ENCODE results near the gene KCTD2.
"Not testable (repeated sequence)": the region's sequence is repeated elsewhere in the genome, so short reads cannot be mapped to it uniquely, and the experiment has no call there.

KCTD2 gene, protein sequence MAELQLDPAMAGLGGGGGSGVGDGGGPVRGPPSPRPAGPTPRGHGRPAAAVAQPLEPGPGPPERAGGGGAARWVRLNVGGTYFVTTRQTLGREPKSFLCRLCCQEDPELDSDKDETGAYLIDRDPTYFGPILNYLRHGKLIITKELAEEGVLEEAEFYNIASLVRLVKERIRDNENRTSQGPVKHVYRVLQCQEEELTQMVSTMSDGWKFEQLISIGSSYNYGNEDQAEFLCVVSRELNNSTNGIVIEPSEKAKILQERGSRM

DNA sequence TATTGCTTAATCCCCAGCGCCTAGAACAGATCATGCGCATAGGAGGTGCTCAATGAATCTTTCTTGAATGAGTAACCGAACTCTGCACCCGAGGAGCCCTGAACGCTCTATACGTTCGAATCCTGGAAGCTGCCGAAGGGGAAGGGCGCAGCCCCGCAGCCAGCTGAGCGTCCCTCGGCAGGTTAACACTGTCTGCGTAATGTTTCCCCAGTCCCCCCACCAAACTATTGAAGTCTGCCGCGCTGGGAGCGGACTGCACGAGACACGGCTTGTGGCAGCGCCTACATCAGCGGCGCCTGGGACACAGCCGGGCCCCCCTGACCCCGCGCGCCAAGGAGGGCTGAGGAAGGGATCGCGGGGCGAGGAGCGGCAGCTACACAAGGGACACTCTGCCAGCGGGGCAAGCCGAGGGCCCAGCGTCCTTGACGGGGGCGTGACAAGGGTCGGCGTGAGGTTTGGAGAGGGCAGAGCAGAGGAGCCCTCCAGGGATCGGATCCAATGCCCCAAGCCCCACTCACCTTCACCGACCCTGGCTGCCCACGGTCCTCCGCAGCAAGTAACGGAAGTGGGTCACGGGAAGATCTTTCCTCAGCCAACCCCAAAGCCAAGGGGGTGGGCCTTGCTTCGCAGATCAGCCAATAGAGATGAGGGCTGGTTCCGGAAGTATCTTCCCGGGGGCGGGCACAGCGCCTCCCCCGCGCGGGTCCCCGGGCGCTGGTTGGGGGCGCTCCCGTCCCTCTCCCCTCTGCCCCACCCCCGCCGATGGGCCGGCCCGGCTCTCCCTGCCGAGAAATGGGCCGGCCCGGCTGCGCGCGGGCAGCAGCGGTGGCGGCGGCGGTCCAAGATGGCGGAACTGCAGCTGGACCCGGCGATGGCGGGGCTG is at the start of gene KCTD2, which contains the start of gene ATP5PD:
Gene KCTD2 (plus strand): TSS at position 819 of the 883 bp plus-strand sequence. CDS start 26 bp downstream, at position 845.
Gene ATP5PD (minus strand): TSS at position 563 of the 883 bp plus-strand sequence. CDS start 4,319 bp downstream, outside the sequence.
- peak; percentile 89 to 92 for DNase-seq (ENCODE audit: low read depth in 2 of 2)

DNA sequence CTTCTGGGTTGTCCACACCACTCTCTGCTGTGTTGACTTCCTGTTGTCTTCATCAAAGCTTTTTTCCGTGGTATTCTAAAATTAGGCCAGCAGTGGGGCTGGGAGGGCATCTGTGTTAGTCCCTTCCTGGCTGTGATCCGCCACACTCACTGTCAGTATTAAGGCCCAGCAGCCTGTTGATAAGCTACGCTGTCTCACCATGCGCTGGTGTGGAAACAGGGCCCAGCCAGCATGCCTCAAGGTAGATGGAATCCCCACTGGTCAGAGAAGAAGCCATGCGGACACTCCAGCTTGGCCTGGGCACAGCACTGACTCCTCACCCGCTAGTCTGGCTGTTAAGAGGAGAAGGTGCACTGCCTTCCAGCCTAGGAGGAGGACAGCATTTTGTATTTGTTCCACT is 48.2 kb upstream of the KCTD2 start:
- DNase-seq (ENCODE audit: low read depth in 2 of 2): no peak

DNA sequence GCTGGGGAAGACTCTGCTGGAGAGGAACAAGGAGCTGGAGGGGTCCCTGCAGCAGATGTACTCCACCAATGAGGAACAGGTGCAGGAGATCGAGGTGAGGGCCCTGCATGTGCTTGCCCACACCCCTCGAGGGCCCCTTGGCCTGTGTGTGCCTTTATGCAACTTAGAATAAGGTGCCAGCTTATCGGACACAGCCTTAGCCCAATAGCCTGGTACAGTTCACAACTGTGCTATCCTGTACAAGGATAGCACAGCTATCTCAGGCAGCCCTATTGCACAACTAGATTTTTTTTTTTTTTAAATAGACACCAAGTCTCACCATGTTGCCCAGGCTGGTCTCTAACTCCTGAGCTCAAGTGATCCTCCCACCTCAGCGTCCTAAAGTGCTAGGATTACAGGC is 47.5 kb upstream of the KCTD2 start:
- DNase-seq (ENCODE audit: low read depth in 2 of 2): no peak

DNA sequence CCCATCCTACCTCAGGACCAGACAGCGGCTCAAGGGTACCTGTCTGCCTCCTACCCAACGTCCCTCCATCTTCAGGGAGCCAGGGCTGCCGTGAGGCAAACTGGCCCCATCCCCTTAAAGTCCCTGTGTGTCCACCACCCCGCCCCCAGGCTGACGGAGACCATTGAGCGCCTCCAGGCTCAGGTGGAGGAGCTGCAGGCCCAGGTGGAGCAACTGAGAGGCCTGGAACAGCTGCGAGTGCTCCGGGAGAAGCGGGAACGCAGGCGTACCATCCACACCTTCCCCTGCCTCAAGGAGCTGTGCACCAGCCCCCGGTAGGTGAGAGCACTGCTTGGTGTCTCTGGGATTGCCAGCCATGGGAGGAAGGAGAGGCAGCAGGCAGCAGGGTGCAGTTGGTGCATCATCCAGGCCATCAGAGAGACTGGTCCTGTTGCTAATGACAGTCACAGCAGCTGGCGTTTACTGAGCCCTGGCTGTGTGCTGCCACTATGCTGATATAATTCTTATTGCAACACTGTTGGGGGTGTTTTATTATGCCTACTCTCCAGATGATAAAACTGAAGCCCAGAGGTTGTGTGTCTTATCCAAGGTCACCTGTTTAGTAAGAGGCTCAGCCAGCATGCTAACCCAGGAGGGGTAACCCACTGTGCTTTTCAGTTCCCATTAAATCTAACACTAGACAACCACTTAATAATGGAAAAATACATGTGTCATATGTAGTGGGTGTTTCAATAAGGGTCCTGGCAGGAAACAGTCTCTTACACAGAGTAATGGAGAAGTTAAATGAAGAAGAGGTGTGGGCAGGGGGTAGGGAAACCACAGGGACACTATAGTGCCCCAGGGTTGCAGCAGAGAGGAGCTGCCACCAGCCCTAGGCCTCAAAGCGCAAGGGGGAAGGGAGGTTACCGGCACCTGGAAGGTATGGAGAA is 44.8 kb upstream of the KCTD2 start:
- DNase-seq (ENCODE audit: low read depth in 2 of 2): no peak

DNA sequence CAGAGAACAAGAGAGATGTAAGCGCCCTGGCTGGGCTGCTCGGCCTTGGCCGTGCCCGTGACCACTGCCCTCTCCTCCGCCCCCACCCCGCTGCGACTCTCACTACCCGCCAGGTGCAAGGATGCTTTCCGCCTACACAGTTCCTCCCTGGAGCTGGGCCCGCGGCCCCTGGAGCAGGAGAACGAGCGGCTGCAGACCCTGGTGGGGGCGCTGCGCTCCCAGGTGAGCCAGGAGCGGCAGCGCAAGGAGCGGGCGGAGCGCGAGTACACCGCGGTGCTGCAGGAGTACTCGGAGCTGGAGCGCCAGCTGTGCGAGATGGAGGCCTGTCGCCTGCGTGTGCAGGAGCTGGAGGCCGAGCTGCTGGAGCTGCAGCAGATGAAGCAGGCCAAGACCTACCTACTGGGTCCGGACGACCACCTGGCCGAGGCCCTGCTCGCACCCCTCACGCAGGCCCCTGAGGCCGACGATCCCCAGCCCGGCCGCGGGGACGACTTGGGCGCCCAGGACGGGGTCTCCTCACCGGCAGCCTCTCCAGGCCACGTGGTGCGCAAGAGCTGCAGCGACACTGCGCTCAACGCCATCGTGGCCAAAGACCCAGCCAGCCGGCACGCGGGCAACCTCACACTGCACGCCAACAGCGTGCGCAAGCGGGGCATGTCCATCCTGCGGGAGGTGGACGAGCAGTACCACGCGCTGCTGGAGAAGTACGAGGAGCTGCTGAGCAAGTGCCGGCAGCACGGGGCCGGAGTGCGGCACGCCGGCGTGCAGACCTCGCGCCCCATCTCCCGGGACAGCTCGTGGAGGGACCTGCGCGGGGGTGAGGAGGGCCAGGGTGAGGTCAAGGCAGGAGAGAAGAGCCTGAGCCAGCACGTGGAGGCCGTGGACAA is 43.7 kb upstream of the KCTD2 start:
- no peak for DNase-seq (ENCODE audit: low read depth in 2 of 2)

DNA sequence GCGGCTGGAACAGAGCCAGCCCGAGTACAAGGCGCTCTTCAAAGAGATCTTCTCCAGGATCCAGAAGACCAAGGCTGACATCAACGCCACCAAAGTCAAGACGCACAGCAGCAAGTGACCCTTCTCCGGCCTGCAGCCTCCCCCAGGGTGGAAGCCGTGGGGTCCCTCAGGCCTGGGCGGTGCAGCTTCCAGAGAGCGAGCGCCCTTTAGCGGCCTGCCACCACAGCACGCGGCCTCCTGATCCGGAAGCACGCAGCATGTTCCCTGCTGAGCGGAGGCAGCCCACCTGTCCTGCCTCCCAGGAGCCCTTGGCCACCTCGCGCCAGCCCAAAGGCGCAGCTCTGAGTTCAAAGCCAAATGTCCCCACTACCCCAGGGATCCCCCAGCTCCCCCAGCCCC is 43.1 kb upstream of the KCTD2 start:
- DNase-seq (ENCODE audit: low read depth in 2 of 2): no peak

DNA sequence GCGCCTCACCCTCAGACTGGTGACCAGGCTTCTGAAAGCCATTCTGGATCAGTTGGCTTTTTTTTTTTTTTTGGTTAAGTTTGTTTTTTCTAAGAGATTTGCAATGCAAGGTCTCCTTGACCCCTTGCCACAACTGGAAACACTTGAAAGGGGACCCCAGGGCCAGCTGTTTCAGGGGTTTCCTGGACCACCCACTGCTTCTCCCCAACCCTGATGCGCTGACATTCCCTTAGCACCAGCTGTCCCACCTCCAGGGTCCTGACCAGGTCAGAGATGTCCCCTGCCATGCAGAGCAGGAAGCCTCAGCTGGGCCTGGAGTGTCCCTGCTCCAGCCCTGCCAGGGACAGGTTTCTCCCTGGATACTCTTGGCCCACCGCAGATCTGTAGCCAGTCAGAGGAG is 42.7 kb upstream of the KCTD2 start:
- no peak for DNase-seq (ENCODE audit: low read depth in 2 of 2)

DNA sequence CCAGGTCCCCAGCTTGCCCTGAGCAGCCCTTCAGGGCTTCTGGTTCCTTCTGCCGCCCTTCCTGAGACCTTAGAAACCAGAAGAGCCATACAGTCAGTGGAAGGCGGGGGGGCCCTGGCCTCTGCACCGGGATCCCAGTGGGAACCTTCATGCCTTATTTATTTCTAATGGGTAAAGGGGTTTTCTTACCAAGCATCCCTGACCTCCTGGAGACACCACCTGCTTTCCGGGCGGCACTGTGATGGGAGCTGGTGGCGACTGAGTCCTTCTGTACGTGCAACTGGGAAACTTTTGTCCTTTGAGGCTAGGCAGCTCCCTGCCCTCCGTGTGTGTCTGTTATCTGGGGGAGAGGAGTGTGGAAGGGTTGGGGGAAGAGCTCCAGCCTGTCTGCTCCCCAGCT is 41.7 kb upstream of the KCTD2 start:
- no peak for DNase-seq (ENCODE audit: low read depth in 2 of 2)

DNA sequence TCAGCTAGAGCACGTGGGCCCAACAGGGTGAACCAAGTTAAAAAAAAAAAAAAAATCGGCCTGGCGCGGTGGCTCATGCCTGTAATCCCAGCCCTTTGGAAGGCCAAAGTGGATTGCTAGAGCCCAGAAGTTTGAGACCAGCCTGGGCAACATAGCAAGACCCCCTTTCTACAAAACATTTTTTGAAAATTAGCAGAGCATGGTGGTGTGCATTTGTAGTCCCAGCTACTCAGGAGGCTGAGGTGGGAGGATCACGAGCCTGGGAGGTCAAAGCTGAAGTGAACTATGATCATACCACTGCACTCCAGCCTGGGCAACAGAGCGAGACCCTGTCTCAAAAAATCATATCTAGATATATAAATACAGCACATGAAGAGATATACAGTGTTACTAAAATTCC is 40.9 kb upstream of the KCTD2 start:
- not testable (repeated sequence) for DNase-seq (ENCODE audit: low read depth in 2 of 2)

DNA sequence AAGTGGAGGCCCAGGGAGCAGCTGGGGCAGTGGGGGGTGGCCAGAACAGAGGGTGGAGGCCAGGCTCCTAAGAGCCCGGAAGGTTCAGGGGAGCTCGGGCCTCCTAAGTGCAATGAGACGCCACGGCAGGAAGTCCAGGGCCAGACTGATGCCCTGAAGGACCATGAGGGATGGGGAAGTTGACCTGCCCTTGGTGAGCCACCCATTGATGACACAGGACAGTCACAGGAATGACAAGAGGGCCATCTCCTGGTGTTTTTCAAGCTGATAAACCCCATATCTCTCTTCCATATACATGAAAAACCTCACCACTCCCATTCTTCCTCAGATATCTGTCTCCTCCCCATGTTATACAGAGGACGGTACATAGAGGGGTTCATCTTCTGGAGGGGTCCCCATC is 40.4 kb upstream of the KCTD2 start:
- no peak for DNase-seq (ENCODE audit: low read depth in 2 of 2)

DNA sequence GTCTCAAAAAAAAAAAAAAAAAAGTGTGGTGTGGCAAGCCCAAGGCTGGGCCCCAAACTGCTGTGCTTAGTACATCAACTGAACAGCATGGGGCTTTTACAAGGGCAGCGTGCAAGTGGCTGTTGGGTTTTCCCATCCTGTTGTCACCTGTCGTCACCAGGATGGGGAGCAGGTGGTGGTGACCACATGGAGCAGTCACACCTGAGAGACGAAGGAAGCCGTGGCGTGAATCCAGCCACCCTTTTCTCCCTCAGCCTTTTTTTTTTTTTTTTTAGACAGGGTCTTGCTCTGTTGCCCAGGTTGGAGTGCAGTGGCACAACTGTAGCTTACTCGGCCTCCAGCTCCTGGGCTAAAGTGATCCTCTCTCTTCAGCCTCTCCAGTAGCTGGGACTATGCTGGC is 38.7 kb upstream of the KCTD2 start:
- DNase-seq (ENCODE audit: low read depth in 2 of 2): no peak

DNA sequence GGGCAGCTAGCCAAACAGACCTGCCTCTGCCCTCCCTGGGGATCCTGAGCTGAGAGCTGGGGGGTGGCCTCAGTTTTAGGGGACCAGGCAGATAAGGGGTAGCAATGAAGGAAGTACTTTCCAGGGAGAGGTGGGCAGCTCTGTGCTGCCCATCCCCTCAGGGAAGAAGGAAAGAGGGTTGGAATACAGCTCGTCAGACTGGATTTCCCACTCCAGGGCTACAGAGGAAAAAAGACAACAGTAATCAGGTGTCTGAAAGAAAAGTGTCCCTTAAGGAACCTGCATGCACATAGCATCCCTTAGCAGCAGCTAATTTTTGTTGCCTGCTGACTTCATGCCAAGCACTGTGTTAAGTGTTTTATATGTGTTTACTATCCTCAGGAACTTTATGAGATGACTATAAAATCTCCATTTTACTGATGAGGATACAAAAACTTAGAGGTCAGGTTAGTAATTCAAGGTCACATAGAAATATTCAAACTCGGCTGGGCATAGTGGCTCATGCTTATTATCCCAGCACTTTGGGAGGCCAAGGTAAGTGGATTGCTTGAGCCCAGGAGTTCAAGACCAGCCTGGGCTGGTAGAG is 37.8 kb upstream of the KCTD2 start:
- no peak for DNase-seq (ENCODE audit: low read depth in 2 of 2)

DNA sequence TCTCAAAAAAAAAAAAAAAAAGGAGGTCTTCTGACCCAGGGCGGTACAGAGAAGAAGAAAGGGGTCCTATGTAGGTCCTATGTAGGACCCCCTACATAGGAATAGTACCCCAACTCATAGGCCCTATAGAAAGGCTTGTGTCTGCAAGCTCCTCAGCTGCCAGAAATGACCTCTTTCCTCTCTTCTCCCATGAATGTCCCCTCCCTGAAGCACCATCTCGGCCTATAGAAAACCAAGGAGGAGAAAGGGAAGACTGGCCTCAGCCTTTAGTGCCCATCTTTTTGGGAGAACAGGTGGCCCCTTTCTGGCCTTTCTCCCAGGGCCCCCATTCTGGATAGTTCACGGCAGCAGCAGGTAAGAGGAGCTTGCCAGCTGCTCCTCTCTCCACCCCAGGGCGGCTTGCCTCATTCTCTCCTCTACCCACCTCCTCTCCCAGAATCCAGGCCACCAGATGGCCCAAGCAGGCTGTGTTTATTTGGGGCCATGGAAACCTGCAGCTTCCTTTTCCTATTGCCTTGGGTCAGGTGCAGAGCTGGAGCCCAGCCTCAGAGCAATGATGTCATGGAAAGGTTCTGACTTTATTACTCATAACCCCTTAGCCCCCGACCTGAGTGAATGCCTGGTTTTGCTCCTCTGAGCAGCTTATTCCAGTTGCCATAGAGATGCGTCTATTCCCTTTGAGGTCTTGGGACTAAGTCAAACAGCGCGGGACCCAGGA is 36.2 kb upstream of the KCTD2 start:
- DNase-seq (ENCODE audit: low read depth in 2 of 2): no peak

DNA sequence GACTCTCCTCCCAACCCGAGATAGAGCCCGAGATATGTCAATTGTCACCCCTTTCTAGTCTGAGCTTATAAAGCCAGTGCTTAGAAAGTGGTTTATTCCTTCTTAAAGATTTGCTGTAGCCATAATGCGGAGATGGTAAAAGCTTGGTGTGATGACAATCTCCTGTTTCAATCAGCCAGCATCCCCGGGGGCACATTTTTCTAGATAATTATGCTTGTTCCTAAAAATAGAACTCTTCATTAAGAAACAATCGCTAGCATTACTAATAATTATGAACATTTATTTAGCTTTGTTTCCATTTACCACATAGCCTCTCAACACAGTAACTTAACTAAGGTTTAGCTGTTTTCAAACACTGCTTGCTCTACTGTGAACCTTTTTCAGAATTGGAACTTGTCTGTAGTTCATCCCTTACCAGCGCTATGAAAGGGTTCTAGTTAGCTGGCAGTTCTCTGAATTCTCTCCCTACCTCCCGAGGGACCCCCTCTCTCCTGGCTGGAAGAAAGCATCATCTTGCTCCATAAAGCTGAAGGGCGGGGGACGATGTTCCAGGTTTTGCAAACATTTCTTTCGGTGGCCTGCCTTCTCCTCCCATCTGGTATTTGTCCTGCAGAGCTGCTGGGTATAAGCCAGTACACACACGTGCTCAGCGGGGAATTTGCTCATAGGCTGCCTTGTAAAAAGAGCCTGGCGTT is 35.5 kb upstream of the KCTD2 start:
- DNase-seq (ENCODE audit: low read depth in 2 of 2): no peak

DNA sequence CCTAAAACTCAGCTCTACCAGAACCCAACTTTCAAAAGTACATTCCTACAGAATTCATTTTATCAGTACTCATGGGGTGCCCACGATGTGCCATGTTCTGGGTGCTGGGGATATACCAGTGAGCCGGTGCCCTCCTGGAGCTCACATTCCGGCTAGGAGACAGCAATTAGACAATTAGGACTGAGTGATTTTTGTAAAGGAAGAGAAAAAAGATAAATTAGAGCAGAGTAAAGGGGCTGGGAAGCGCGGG is 35.0 kb upstream of the KCTD2 start:
- no peak for DNase-seq (ENCODE audit: low read depth in 2 of 2)

DNA sequence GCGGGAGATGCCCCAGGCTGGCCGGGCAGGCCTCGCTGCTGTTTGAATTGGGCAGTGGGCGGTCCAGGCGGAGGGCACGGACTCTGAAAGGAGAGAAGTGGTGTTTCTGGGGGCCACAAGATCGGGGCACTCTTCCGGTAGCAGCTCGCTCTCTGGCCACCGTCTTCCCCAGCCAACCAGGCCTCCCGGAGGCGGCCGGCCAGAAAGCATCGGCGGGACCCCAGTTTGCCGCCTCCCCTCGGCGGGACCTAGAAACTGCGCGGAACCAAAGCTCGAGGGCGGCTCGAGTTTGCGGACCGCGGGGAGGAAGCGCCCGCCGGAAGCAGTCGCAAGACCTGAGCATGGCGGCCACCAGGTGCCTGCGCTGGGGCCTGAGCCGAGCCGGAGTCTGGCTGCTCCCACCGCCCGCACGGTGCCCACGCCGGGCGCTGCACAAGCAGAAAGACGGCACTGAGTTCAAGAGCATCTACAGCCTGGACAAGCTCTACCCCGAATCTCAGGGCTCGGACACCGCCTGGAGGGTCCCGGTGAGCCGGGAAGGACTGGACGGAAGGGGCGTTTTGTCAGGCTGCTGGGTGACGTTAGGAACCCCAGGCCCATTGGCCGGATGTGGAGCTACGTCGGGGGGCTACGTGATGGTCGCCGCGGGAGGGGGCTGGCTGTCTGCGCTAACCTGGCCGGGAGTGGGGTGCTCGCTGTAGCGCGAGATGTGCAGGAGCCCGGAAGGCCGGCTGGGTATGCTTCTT is 34.5 kb upstream of the KCTD2 start, which contains the start of gene MRPL58:
Gene MRPL58 (plus strand): TSS at position 325 of the 746 bp plus-strand sequence. CDS start 17 bp downstream, at position 342.
- DNase-seq (ENCODE audit: low read depth in 2 of 2): peak; percentile 60 to 63

DNA sequence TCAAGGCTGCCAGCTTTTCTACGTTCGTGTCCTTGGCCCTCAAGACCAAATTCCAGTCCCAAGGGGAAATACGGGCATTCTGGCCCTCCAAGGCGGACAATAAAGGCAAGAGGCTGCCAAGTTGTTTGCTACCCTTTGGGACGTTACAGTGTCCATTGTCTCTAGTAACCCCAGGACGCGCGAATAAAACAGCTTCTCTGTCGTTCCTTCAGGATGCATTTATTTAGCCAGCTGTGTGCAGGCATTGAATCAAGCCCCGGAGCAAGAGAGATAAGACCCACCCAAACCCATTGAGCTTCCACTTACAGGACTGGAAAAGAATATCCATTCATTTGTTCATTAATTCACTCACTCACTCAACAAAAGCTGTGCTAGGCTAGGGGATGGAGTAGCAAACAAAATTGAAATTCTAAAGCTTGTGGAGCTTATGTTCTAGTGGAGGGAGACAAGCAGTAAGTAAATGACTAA is 33.9 kb upstream of the KCTD2 start:
- DNase-seq (ENCODE audit: low read depth in 2 of 2): no peak

DNA sequence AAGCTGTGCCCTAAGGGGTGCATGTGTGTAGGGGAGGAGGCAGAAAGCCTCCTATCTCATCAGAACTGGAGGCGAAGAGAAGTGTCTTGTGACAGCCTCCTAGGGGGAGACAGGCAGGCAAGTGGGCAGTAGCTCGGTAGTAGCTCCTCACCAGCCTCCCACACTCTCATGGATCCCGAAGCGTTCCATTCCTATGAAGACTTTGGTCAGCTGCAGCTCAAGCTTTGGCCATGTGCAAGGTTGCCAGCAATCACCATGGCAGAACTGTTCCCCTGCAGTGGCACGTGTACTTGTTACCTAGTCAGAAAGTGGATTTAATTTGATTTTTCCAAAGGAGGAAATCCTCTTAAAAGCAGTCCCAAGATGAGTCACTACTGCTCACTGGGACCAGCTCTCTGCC is 27.9 kb upstream of the KCTD2 start:
- no peak for DNase-seq (ENCODE audit: low read depth in 2 of 2)

DNA sequence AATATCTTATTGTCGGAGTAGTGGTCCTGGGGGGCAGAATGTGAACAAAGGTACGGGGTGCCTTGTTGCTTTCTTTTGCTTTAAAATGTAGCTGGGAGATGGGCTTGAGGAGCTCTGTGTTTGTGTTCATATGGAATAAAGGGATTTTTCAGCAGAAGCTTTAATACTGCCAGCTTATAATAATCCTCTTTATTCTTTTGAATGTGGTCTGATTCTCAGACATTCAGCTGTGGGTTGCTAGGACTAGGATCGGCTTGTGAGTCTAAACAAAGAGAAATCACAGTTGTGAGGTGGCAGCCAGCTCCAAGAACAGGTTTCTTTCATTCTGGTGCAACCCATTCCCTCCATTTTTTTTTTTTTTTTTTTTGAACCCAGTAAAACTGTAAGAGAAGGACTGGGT is 27.3 kb upstream of the KCTD2 start:
- no peak for DNase-seq (ENCODE audit: low read depth in 2 of 2)

All from activated CD8-positive, alpha-beta memory T cell treated with anti-CD3 and anti-CD28 coated beads for 4 hours (primary cell).